Cerebellar cortex (tissue), 1 donor: ENCODE measurements around the gene THRAP3.

ENCODE experiments used
- DNase-seq: peaks from one replicate; pipeline ENCODE4 v3.0.0-alpha.2; 2015; ENCODE audit warnings: low spot score

Gene THRAP3

GRCh38 chr1:36327421-36328087, 103.3 kb downstream of the THRAP3 start:
- no peak for DNase-seq

GRCh38 chr1:36328088-36328480, 103.8 kb downstream of the THRAP3 start:
- DNase-seq, result no peak

GRCh38 chr1:36328713-36329112, 104.5 kb downstream of the THRAP3 start:
- DNase-seq, result no peak

DNA sequence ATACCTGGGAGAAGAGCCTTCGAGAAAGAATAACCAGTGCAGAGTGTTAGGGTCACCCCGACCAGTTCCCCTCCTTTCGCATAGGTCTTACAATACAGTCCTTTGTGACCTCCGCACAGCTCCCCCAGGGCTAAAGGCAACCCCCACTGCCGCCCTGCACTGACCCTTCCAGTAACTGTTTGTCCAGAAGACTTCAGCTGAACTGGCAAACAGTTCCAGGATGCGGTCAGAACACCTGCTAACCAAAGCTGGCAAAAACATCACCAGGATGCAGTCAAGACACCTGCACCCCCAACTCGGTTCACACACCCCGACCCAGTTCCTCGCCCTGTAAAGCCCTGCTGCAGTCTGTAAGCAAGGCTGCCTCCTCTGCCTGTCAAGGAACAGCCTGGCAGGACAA, 105.6 kb downstream of the THRAP3 start:
- DNase-seq, result no peak

DNA sequence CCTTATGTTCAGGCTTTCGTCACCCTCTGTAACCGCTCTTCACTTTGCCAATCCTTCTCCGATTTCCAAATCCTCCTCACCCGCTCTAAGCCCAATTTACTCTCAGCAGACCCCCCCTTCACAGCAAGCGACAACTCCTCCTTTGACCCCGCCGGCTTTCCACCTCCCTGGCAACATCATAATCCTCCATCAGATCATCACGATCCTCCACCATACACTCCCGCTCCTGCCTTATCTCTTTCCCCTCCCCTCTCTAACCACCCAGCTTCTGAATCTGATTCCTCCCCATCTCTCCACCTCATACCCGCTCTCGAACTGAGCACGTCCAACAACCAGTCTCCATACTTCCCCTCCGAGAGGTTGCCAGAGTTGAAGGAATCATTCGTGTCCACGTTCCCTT, 106.7 kb downstream of the THRAP3 start:
- DNase-seq, result no peak

DNA sequence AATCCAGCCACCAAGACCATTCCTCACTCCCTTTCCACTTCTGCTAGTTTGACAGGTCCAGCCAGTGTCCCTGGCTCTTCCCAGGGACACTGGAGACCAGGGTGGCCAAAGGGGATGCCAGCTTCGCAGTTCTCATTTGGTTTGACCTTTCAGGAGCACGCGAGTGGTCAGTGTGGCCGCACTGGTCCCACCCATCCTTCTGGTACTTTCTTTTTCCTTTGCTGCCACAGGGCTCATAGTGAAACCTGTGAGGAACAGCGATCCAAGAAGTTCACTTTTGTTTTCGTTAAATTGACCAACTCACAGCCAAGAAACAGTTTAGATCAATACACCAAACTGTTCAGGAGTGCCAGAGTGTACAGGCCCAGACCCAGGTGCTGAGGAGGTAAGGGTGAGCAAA, 113.6 kb downstream of the THRAP3 start:
- DNase-seq, result no peak

- no peak for DNase-seq
Measured at GRCh38 chr1:36339215-36339614, 115.0 kb downstream of the THRAP3 start.

- no peak for DNase-seq
Measured at GRCh38 chr1:36339615-36340014, 115.4 kb downstream of the THRAP3 start.

DNA sequence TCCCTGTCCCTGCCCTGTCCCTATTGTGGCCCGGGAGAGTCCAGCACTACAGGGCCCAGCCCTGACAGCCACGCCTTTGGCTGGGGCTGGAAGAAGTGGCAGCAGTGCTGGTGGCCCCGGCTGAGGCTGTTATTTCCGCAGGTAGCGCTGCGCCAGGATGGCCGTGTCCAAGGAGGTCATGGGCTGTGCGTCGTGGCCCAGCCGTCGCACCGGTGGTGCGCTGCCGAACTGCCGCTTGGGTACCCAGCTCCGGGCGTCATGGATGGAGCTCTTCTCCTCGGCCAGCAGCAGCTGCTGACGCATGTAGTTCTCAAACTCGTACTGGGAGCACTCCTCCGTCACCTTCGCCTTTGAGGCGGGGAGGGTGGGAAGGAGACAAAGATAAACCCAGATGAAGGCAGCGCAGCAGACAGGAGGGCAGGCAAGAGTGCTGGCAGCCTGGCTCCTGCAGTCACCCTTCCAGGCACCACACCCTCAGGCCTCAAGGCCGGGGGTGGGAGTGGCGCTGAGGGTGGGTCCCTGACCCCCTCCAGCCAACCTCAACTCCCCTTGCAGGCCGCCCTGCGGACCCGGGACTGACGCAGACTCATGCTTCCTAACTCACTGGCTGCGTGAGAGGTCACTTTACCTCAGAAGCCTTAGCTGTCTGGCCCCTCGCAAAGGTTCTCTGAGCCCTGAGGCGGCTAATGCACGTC, 117.5 kb downstream of the THRAP3 start:
- no peak for DNase-seq

DNA sequence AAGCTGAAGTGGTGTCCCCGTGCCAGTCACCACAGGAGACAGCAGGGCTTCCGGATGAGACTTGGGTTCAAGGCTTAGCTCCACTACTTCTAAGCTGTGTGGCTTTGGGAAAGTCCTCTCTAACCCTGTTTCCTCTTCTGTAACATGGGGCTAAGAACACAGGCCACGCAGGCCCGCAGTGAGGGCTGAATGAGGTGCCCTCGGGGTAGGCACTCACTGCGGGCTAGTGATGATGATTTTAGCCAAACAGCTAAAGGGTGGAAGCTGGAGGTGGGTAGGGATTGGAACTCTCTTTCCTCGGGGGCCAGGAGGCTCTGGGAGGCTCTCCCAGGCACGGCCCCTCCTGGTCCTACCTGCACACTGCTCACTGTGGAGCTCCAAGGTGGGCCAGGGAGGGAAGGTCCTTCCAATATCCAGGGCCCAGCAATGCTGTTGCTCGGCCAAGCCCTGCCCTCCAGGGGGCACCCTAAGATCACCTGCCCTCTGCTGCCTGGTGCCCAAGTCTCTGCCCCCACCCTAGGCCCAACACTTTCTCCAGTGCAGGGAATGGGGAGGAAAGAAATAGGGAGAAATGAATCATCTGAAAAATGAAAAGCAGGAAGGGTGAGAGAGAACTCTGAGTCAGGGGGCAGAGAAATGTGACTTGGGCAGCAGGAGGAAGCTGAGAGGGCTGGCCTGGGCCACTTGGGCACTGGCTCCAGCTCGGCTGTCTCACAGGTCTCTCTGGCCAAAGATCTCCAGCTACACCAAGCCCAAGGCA, 118.4 kb downstream of the THRAP3 start:
- DNase-seq, result peak; percentile 49

- DNase-seq, result no peak
Measured at GRCh38 chr1:36343651-36344394, 119.6 kb downstream of the THRAP3 start.

DNA sequence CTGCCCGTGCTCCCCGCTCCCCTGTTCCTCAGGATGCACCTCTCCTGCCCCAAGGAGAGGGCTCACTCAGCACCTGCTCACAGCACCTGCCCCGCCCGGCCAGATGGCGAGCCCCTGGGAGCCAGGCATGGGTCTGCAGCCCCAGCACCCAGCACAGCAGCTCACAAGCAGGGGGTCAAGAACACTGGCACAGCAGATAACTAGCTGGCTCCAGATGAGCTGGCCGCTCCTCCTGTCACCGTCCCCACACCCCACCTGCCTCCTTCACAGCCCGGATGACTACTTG, 120.1 kb downstream of the THRAP3 start:
- no peak for DNase-seq

GRCh38 chr1:36345353-36345752, 121.1 kb downstream of the THRAP3 start:
- no peak for DNase-seq

- no peak for DNase-seq
Measured at GRCh38 chr1:36346741-36347370, 122.6 kb downstream of the THRAP3 start.

GRCh38 chr1:36349241-36349671, 125.0 kb downstream of the THRAP3 start:
- no peak for DNase-seq

DNA sequence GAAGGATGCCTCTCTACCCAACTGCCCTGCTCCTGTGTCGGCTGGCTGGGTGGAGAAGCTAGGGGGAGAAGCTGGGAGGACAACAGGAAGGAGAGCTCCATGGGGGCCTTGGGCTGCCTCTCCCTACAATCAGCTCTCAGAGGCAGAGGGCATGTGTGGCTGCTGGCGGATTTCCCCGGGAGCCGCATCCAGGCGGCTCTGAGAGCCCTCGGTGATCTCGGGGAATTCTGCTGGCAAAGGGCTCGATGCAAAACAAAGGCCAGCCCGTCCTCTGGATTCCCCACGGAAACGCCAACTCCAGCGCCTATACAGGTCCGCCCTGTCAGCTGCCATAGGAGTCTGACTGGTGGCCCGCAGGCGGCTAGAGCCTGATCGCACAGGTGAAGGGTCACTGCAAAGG, 125.6 kb downstream of the THRAP3 start:
- no peak for DNase-seq

- DNase-seq, result no peak
Measured at GRCh38 chr1:36350659-36351226, 126.5 kb downstream of the THRAP3 start.

GRCh38 chr1:36351227-36351977, 127.2 kb downstream of the THRAP3 start:
- no peak for DNase-seq

GRCh38 chr1:36352125-36352909, 128.1 kb downstream of the THRAP3 start:
- no peak for DNase-seq
